RWPE2 (cell line): Measurements from ENCODE around the gene VTCN1.
A peak's percentile ranks its signal among the peaks of the same experiment; 100 is the strongest.

Experiments used
- ATAC-seq: fragments of 200-7000 bp; cut with Tn5 transposase; 3 replicates; pipeline ENCODE4 v1.9.1; 2021; ENCODE audit warnings: low read depth
- DNase-seq: peaks from one replicate; pipeline ENCODE4 v3.0.0-alpha.2; 2020; ENCODE audit warnings: low spot score
- H3K27ac ChIP-seq: fragments of 450-650 bp; 2 replicates; pipeline ENCODE4 v1.5.1; 2017; ENCODE audit warnings: mild to moderate bottlenecking; ENCODE audit not compliant: poor library complexity, severe bottlenecking
- H3K27me3 ChIP-seq: fragments of 250-450 bp; sonication (Bioruptor Pico); 2 replicates; pipeline ENCODE4 v1.5.1; 2021; ENCODE audit warnings: mild to moderate bottlenecking, moderate library complexity; ENCODE audit not compliant: insufficient read depth, poor library complexity, severe bottlenecking
- H3K36me3 ChIP-seq: fragments of 250-450 bp; sonication (Bioruptor Pico); 2 replicates; pipeline ENCODE4 v1.5.1; 2020; ENCODE audit warnings: low read depth, mild to moderate bottlenecking, moderate library complexity
- H3K4me1 ChIP-seq: fragments of 250-450 bp; sonication (Bioruptor Pico); 2 replicates; pipeline ENCODE4 v1.5.1; 2021; ENCODE audit warnings: mild to moderate bottlenecking, moderate library complexity; ENCODE audit not compliant: insufficient read depth, poor library complexity, severe bottlenecking
- H3K4me3 ChIP-seq: fragments of 250-450 bp; sonication (Bioruptor Pico); 2 replicates; pipeline ENCODE4 v1.5.1; 2021; ENCODE audit warnings: mild to moderate bottlenecking, moderate library complexity; ENCODE audit not compliant: severe bottlenecking
- H3K9me3 ChIP-seq: fragments of 250-450 bp; sonication (Bioruptor Pico); 2 replicates; pipeline ENCODE4 v1.5.1; 2021; ENCODE audit warnings: mild to moderate bottlenecking, moderate library complexity; ENCODE audit not compliant: severe bottlenecking
- CTCF ChIP-seq: fragments of 450-650 bp; IDR thresholded peaks from one replicate; pipeline ENCODE4 v1.5.1; 2017; ENCODE audit warnings: mild to moderate bottlenecking, moderate library complexity; ENCODE audit not compliant: poor library complexity, severe bottlenecking

Gene VTCN1

GRCh38 chr1:117136749-117137148 is 74.0 kb downstream of the VTCN1 start:
- TF ChIP-seq CTCF, result no peak
- no peak overlapping the region for H3K4me3 ChIP-seq
- ATAC-seq, result no peak

GRCh38 chr1:117135329-117135728 is 75.4 kb downstream of the VTCN1 start:
- Histone ChIP-seq H3K9me3 (no peaks in the 10 kb centered on the region), H3K4me3 (no peak overlapping the region), H3K36me3 (no peaks in the 10 kb centered on the region), H3K27me3 (no peaks in the 10 kb centered on the region), H3K27ac (no peak overlapping the region), H3K4me1 (no peaks in the 10 kb centered on the region)
- no peak for DNase-seq
- no peak for ATAC-seq
- TF ChIP-seq CTCF, result no peak

More at GRCh38 chr1:117136749-117137148, 74.0 kb downstream of the VTCN1 start:
- H3K9me3 ChIP-seq, result no peaks in the 10 kb centered on the region
- H3K27me3 ChIP-seq, result no peaks in the 10 kb centered on the region
- H3K4me1 ChIP-seq, result no peaks in the 10 kb centered on the region
- no peak for DNase-seq
- H3K36me3 ChIP-seq, result no peaks in the 10 kb centered on the region
- H3K27ac ChIP-seq, result no peak overlapping the region

- TF ChIP-seq CTCF, result no peak
- no peak overlapping the region for H3K4me3 ChIP-seq
- no peaks in the 10 kb centered on the region for H3K9me3 ChIP-seq
- no peak for DNase-seq
- H3K4me1 ChIP-seq, result no peaks in the 10 kb centered on the region
- no peaks in the 10 kb centered on the region for H3K27me3 ChIP-seq
- no peaks in the 10 kb centered on the region for H3K36me3 ChIP-seq
- ATAC-seq, result no peak
- H3K27ac ChIP-seq, result no peak overlapping the region
These were observed 80.2 kb downstream of the VTCN1 start for GRCh38 chr1:117130526-117130925.

- ATAC-seq (peak; percentile 55; the same call in 2 of the 3 replicates), DNase-seq (no peak)
- Histone ChIP-seq H3K36me3 (no peaks in the 10 kb centered on the region), H3K4me3 (no peak overlapping the region), H3K9me3 (no peaks in the 10 kb centered on the region), H3K4me1 (no peaks in the 10 kb centered on the region), H3K27me3 (no peaks in the 10 kb centered on the region), H3K27ac (no peak overlapping the region)
- peak; percentile 82 for TF ChIP-seq CTCF
These were observed 82.2 kb downstream of the VTCN1 start for GRCh38 chr1:117128323-117129079.

- no peak overlapping the region for H3K4me3 ChIP-seq
- no peaks in the 10 kb centered on the region for H3K9me3 ChIP-seq
- no peak overlapping the region for H3K27ac ChIP-seq
- no peaks in the 10 kb centered on the region for H3K36me3 ChIP-seq
- no peaks in the 10 kb centered on the region for H3K4me1 ChIP-seq
- no peak for TF ChIP-seq CTCF
- ATAC-seq (no peak), DNase-seq (no peak)
- no peaks in the 10 kb centered on the region for H3K27me3 ChIP-seq
These were observed 82.9 kb downstream of the VTCN1 start for GRCh38 chr1:117127795-117128194.
